Measurements from ENCODE around the gene JAM2. TPM values are rescaled to one million over a fixed set of nuclear protein-coding genes. Genes with fewer than 3 reads are reported as not detected.

The JAM2 gene
- total RNA-seq, 3 donors from 2014 or later (not counting 1 experiment from before 2014, with no cell fraction given), result 0.09 TPM; not detected in 2

- H3K36me3 Mint-ChIP-seq, result no peaks in the 10 kb centered on the region
- peaks cover 23% of the 10 kb centered on the region for H3K4me1 ChIP-seq (ENCODE audit: control insufficient read depth, insufficient read depth, low read length)
- peaks cover 23 to 32% of the 10 kb centered on the region in 2 donors for H3K4me1 Mint-ChIP-seq
- peak overlapping the region; percentile 84 for H3K27ac ChIP-seq (ENCODE audit: low read length)
- H3K9me3 ChIP-seq (ENCODE audit: control insufficient read depth, insufficient read depth, low read length), result no peaks in the 10 kb centered on the region
- peak overlapping the region; percentile 91 to 97 for H3K27ac Mint-ChIP-seq
- peak overlapping the region; percentile 98 for H3K4me3 Mint-ChIP-seq
- DNase-seq, result peak; percentile 62 to 90
- peak; percentile 74 to 83 (median 76) for ATAC-seq
- intact Hi-C loops (cut with micrococcal nuclease), result loop anchor here (1.0 to 5.0 kb wide), 5 partner anchors 46 to 1109 kb away; no protein-coding TSS in a partner anchor
- peak; percentile 82 for TF ChIP-seq CTCF (IDR thresholded peaks at IDR 0.05)
- H3K27me3 Mint-ChIP-seq (ENCODE audit: low read depth in 2 of 2), result no peaks in the 10 kb centered on the region
- no peaks in the 10 kb centered on the region for H3K9me3 Mint-ChIP-seq
- H3K4me3 ChIP-seq (ENCODE audit: low read length), result peak overlapping the region; percentile 95
- 3% methylated on average over 12 of the region's 18 CpGs for WGBS (ENCODE audit: insufficient coverage)
- no peaks in the 10 kb centered on the region for H3K27me3 ChIP-seq (ENCODE audit: control insufficient read depth, insufficient read depth, low read length)
- H3K36me3 ChIP-seq (ENCODE audit: control insufficient read depth, insufficient read depth, low read length), result peaks cover 17% of the 10 kb centered on the region
These were observed 30.9 kb upstream of the JAM2 start for GRCh38 chr21:25608044-25608737.

GRCh38 chr21:25614441-25614840 is 24.6 kb upstream of the JAM2 start:
- H3K9me3 Mint-ChIP-seq, result no peaks in the 10 kb centered on the region
- WGBS (ENCODE audit: insufficient coverage), result 67% methylated on average over 1 of the region's 1 CpG
- intact Hi-C loops (cut with micrococcal nuclease), result no loop called here
- ATAC-seq (no peak), DNase-seq (no peak)
- TF ChIP-seq CTCF (IDR thresholded peaks at IDR 0.05), result no peak
- H3K27me3 Mint-ChIP-seq (ENCODE audit: low read depth in 2 of 2), result peaks cover 11 to 14% of the 10 kb centered on the region in 2 donors
- H3K4me3 ChIP-seq (ENCODE audit: low read length), result no peak overlapping the region
- H3K27ac Mint-ChIP-seq, result no peak overlapping the region
- no peaks in the 10 kb centered on the region for H3K36me3 Mint-ChIP-seq
- H3K4me1 ChIP-seq (ENCODE audit: control insufficient read depth, insufficient read depth, low read length), result no peaks in the 10 kb centered on the region
- no peak overlapping the region for H3K27ac ChIP-seq (ENCODE audit: low read length)
- H3K9me3 ChIP-seq (ENCODE audit: control insufficient read depth, insufficient read depth, low read length), result no peaks in the 10 kb centered on the region
- no peak overlapping the region for H3K4me3 Mint-ChIP-seq
- H3K27me3 ChIP-seq (ENCODE audit: control insufficient read depth, insufficient read depth, low read length), result no peaks in the 10 kb centered on the region
- no peaks in the 10 kb centered on the region for H3K36me3 ChIP-seq (ENCODE audit: control insufficient read depth, insufficient read depth, low read length)
- no peaks in the 10 kb centered on the region for H3K4me1 Mint-ChIP-seq

DNA sequence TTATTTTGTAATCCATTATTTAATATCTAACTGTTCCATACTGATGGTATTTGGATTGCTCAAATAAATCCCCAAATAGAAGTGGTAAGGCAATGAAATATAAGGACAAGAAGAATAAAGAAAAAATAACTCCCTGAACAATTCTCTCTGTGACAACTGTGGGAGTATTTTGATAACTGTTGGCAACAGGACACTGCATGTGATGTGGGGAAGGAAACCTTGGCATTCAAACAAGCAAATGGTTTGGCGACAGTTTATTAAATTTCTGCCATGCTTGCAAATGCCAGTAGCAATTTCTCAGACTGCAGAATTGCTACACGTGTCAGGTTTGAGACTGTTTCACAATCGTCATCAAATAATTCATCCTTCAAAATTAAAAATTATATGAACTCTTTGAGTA is 23.2 kb upstream of the JAM2 start:
- DNase-seq (no peak), ATAC-seq (no peak)
- Mint-ChIP-seq H3K27ac (no peak overlapping the region), H3K4me1 (no peaks in the 10 kb centered on the region), H3K9me3 (no peaks in the 10 kb centered on the region), H3K4me3 (no peak overlapping the region), H3K36me3 (no peaks in the 10 kb centered on the region), H3K27me3 (ENCODE audit: low read depth in 2 of 2) (peaks cover 11 to 14% of the 10 kb centered on the region in 2 donors)
- intact Hi-C loops (cut with micrococcal nuclease), result no loop called here
- WGBS (ENCODE audit: insufficient coverage), result 96% methylated on average over 3 of the region's 3 CpGs
- Histone ChIP-seq H3K9me3 (ENCODE audit: control insufficient read depth, insufficient read depth, low read length) (no peaks in the 10 kb centered on the region), H3K27ac (ENCODE audit: low read length) (no peak overlapping the region), H3K4me3 (ENCODE audit: low read length) (no peak overlapping the region), H3K4me1 (ENCODE audit: control insufficient read depth, insufficient read depth, low read length) (no peaks in the 10 kb centered on the region), H3K36me3 (ENCODE audit: control insufficient read depth, insufficient read depth, low read length) (no peaks in the 10 kb centered on the region), H3K27me3 (ENCODE audit: control insufficient read depth, insufficient read depth, low read length) (no peaks in the 10 kb centered on the region)
- no peak for TF ChIP-seq CTCF (IDR thresholded peaks at IDR 0.05)

DNA sequence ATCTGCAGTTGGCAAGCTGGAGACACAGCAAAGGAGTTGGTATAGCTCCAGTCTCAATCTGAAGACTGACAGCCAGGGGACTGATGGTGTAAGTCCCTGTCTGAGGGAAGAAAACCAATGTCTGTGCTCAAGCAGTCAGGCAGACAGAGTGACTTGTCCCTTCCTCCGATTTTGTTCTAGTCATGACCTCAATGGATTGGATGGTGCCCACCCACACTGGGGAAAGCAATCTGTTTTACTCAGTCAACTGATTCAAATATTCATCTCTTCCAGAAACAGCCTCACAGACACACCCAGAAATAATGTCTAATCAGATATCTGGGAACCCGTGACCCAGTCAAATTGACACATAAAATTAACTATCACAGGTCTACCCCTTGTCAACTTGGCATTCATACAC is 19.9 kb upstream of the JAM2 start:
- ATAC-seq (no peak), DNase-seq (no peak)
- WGBS (ENCODE audit: insufficient coverage), result 94% methylated on average over 2 of the region's 2 CpGs
- Mint-ChIP-seq H3K27me3 (ENCODE audit: low read depth in 2 of 2) (peaks cover 11 to 14% of the 10 kb centered on the region in 2 donors), H3K9me3 (no peaks in the 10 kb centered on the region), H3K36me3 (no peaks in the 10 kb centered on the region), H3K4me1 (no peaks in the 10 kb centered on the region), H3K27ac (no peak overlapping the region), H3K4me3 (no peak overlapping the region)
- H3K36me3 ChIP-seq (ENCODE audit: control insufficient read depth, insufficient read depth, low read length), result no peaks in the 10 kb centered on the region
- no peaks in the 10 kb centered on the region for H3K4me1 ChIP-seq (ENCODE audit: control insufficient read depth, insufficient read depth, low read length)
- TF ChIP-seq CTCF (IDR thresholded peaks at IDR 0.05), result no peak
- no peak overlapping the region for H3K4me3 ChIP-seq (ENCODE audit: low read length)
- no peaks in the 10 kb centered on the region for H3K27me3 ChIP-seq (ENCODE audit: control insufficient read depth, insufficient read depth, low read length)
- no peaks in the 10 kb centered on the region for H3K9me3 ChIP-seq (ENCODE audit: control insufficient read depth, insufficient read depth, low read length)
- intact Hi-C loops (cut with micrococcal nuclease), result no loop called here
- no peak overlapping the region for H3K27ac ChIP-seq (ENCODE audit: low read length)

Data from natural killer cell (primary cell).